Keratinocyte (primary cell): Measurements from ENCODE around the gene CDC42EP3. TPM values are rescaled to one million over a fixed set of nuclear protein-coding genes. Genes with fewer than 3 reads are reported as not detected.

ENCODE experiments used
- DNase-seq: peaks from one replicate; pipeline ENCODE4 v3.0.0-alpha.2; 2011; ENCODE audit warnings: low read depth, missing footprints, low spot score
- FAIRE-seq: peaks from 2 replicates; lab custom pipeline; 2011; peaks lifted over from hg19 to GRCh38; lab: Jason Lieb, UNC
- H2AFZ ChIP-seq: 2 replicates; pipeline ENCODE4 v1.6.0; 2012; ENCODE audit warnings: low read length, control low read depth, inconsistent platforms; ENCODE audit not compliant: control insufficient read depth
- H3K27ac ChIP-seq: 2 replicates; pipeline ENCODE4 v1.5.1; 2011; ENCODE audit warnings: low read length; ENCODE audit not compliant: control insufficient read depth, insufficient read depth
- H3K27me3 ChIP-seq: 3 replicates; pipeline ENCODE4 v1.6.0; 2011; ENCODE audit warnings: low read length; ENCODE audit not compliant: control insufficient read depth, insufficient read depth; ENCODE audit errors: extremely low read depth
- H3K36me3 ChIP-seq, 2 experiments: 2 replicates in 1 of 2; 3 replicates in 1 of 2; pipeline ENCODE4 v1.5.1; 2011; ENCODE audit warnings: low read length in 2 of 2, mild to moderate bottlenecking in 1 of 2; ENCODE audit not compliant: control insufficient read depth in 2 of 2, insufficient read depth in 2 of 2; ENCODE audit errors: extremely low read depth in 1 of 2
- H3K4me1 ChIP-seq: 3 replicates; pipeline ENCODE4 v1.5.1; 2011; ENCODE audit warnings: low read length; ENCODE audit not compliant: control insufficient read depth, insufficient read depth; ENCODE audit errors: extremely low read depth
- H3K4me2 ChIP-seq: 3 replicates; pipeline ENCODE4 v1.6.0; 2011; ENCODE audit warnings: low read depth, low read length; ENCODE audit not compliant: control insufficient read depth, insufficient read depth; ENCODE audit errors: extremely low read depth
- H3K4me3 ChIP-seq, 3 experiments: fragments of 200-600 bp in 1 of 3; sonication (generic) in 1 of 3; 2 replicates in 2 of 3; 3 replicates in 1 of 3; pipeline ENCODE4 v1.5.1; 2011 to 2016; ENCODE audit warnings: low read length in 3 of 3, mild to moderate bottlenecking in 3 of 3, control low read depth in 2 of 3, inconsistent platforms in 1 of 3, low read depth in 1 of 3, mixed read lengths in 1 of 3, mixed run types in 1 of 3, moderate library complexity in 1 of 3; ENCODE audit not compliant: control insufficient read depth in 2 of 3, insufficient read depth in 2 of 3; ENCODE audit errors: extremely low read depth in 1 of 3
- H3K79me2 ChIP-seq: 2 replicates; pipeline ENCODE4 v1.6.0; 2012; ENCODE audit warnings: low read length; ENCODE audit not compliant: control insufficient read depth, insufficient read depth
- H3K9ac ChIP-seq: 3 replicates; pipeline ENCODE4 v1.6.0; 2011; ENCODE audit warnings: low read length; ENCODE audit not compliant: control insufficient read depth, insufficient read depth; ENCODE audit errors: extremely low read depth
- H3K9me1 ChIP-seq: 3 replicates; pipeline ENCODE4 v1.6.0; 2011; ENCODE audit warnings: low read length; ENCODE audit not compliant: control insufficient read depth, insufficient read depth; ENCODE audit errors: extremely low read depth
- H3K9me3 ChIP-seq: 2 replicates; pipeline ENCODE4 v1.5.1; 2012; ENCODE audit warnings: low read depth, low read length; ENCODE audit not compliant: control insufficient read depth
- H4K20me1 ChIP-seq: 3 replicates; pipeline ENCODE4 v1.6.0; 2011; ENCODE audit warnings: low read length; ENCODE audit not compliant: control insufficient read depth, insufficient read depth; ENCODE audit errors: extremely low read depth
- CTCF ChIP-seq, 3 experiments: IDR thresholded peaks in 1 of 3; conservative IDR thresholded peaks in 1 of 3; optimal IDR thresholded peaks in 1 of 3; 2 replicates in 2 of 3; 3 replicates in 1 of 3; pipeline versions ENCODE3 to v1.5.1; 2011; ENCODE audit warnings: low read length in 3 of 3, mild to moderate bottlenecking in 3 of 3, moderate library complexity in 2 of 3, control low read depth in 1 of 3, inconsistent platforms in 1 of 3; ENCODE audit not compliant: insufficient read depth in 2 of 3; ENCODE audit errors: extremely low read depth in 1 of 3
- EZH2 ChIP-seq: IDR thresholded peaks from one replicate; pipeline ENCODE4 v1.6.1; 2012; ENCODE audit warnings: inconsistent platforms, mild to moderate bottlenecking, low read length, moderate library complexity
- dilution Hi-C: fragments of 300-500 bp; cut with MboI; formaldehyde crosslinking; loops from one replicate; pipeline ENCODE4 v1.7.0; 2020; ENCODE audit warnings: low sequenced_read_pairs; ENCODE audit not compliant: extremely low pct_ligation_motif_present
- polyA plus RNA-seq, 5 experiments: library from polyadenylated mRNA; depleted of rRNA in 3 of 5; stranded (reverse) in 3 of 5; stranded (forward) in 1 of 5; unstranded in 1 of 5; fragments of >200 nt; gene quantifications; 1 replicate in 1 of 5; 2 replicates in 3 of 5; 3 replicates in 1 of 5; pipeline versions ENCODE4 v1.2.1 to v1.2.3, GENCODE V29; 2011 to 2012; ENCODE audit warnings: missing spikeins in 2 of 5, low read depth in 1 of 5, low replicate concordance in 1 of 5

The CDC42EP3 gene
- polyA plus RNA-seq, 1 donor (not counting 4 experiments of a cell fraction or from before 2014, with no cell fraction given): 34.6 TPM

GRCh38 chr2:37663390-37663789 is 8.1 kb downstream of the CDC42EP3 start:
- FAIRE-seq: no peak

GRCh38 chr2:37659723-37660122 is 11.7 kb downstream of the CDC42EP3 start:
- Histone ChIP-seq H3K4me3 (no peak overlapping the region), H4K20me1 (no peaks in the 10 kb centered on the region), H3K4me1 (peaks cover 30% of the 10 kb centered on the region), H3K9me3 (no peaks in the 10 kb centered on the region), H3K36me3 (peaks cover 1 to 14% of the 10 kb centered on the region in 2 experiments), H3K27ac (no peak overlapping the region), H3K9me1 (peaks cover 3% of the 10 kb centered on the region), H3K27me3 (no peaks in the 10 kb centered on the region), H2AFZ (no peak overlapping the region), H3K79me2 (peaks cover 98% of the 10 kb centered on the region), H3K4me2 (no peak overlapping the region), H3K9ac (no peak overlapping the region)
- FAIRE-seq: no peak
- no peak for DNase-seq
- dilution Hi-C loops: no loop called here
- TF ChIP-seq CTCF (optimal IDR thresholded peaks at IDR 0.05 in 1 of 3, IDR thresholded peaks at IDR 0.05 in 1 of 3, conservative IDR thresholded peaks at IDR 0.05 in 1 of 3; ENCODE audit: extremely low read depth in 1 of 3, insufficient read depth in 2 of 3, low read length in 3 of 3) (no peak), EZH2 (no peak)

More at GRCh38 chr2:37663390-37663789, 8.1 kb downstream of the CDC42EP3 start:
- no peak overlapping the region for H3K27ac ChIP-seq
- no peak overlapping the region for H3K4me3 ChIP-seq
- TF ChIP-seq EZH2: no peak
- TF ChIP-seq CTCF (optimal IDR thresholded peaks at IDR 0.05 in 1 of 3, IDR thresholded peaks at IDR 0.05 in 1 of 3, conservative IDR thresholded peaks at IDR 0.05 in 1 of 3; ENCODE audit: extremely low read depth in 1 of 3, insufficient read depth in 2 of 3, low read length in 3 of 3): no peak
- dilution Hi-C loops: no loop called here
- H3K27me3 ChIP-seq: no peaks in the 10 kb centered on the region
- no peak overlapping the region for H3K4me2 ChIP-seq
- no peak overlapping the region for H3K9ac ChIP-seq
- peaks cover 3% of the 10 kb centered on the region for H3K9me1 ChIP-seq
- H3K4me1 ChIP-seq: peaks cover under 1% of the 10 kb centered on the region
- H3K79me2 ChIP-seq: peaks cover 100% of the 10 kb centered on the region
- no peak for DNase-seq
- H2AFZ ChIP-seq: no peak overlapping the region
- H3K36me3 ChIP-seq: peaks cover 9 to 13% of the 10 kb centered on the region in 2 experiments
- H3K9me3 ChIP-seq: no peaks in the 10 kb centered on the region
- H4K20me1 ChIP-seq: peaks cover 2% of the 10 kb centered on the region
